Measurements from ENCODE around the gene CSNK1A1. TPM values are rescaled to one million over a fixed set of nuclear protein-coding genes. Genes with fewer than 3 reads are reported as not detected.

CSNK1A1 gene
- polyA plus RNA-seq, 1 of the 3 experiments (the other 2 are of a cell fraction): 70.7 TPM

DNA sequence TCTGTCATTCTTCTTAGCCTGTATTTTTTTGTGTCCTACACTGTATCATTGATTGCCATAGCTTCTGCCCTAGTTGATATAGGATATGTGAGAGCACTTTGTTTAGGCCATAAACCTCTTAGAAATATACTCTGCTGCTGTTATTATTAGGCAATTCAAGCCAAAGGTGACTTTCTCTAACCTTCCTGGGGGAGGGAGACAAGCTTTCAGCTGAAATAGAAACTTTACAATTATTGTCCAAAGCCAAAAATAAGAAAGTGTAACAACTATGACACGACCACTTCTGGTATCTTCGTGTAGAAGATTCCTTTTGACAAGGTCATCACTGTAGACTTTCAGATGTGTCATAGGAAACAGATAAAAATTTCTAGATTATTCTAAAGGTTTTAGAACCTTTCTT lies 12.2 kb upstream of the CSNK1A1 start (continued):
- TF ChIP-seq, protein P1, sequence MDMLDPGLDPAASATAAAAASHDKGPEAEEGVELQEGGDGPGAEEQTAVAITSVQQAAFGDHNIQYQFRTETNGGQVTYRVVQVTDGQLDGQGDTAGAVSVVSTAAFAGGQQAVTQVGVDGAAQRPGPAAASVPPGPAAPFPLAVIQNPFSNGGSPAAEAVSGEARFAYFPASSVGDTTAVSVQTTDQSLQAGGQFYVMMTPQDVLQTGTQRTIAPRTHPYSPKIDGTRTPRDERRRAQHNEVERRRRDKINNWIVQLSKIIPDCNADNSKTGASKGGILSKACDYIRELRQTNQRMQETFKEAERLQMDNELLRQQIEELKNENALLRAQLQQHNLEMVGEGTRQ (IDR thresholded peaks at IDR 0.05; ENCODE audit: borderline replicate concordance, low read depth, low read length): no peak
- TF ChIP-seq ELF1 (IDR thresholded peaks at IDR 0.05): no peak

DNA sequence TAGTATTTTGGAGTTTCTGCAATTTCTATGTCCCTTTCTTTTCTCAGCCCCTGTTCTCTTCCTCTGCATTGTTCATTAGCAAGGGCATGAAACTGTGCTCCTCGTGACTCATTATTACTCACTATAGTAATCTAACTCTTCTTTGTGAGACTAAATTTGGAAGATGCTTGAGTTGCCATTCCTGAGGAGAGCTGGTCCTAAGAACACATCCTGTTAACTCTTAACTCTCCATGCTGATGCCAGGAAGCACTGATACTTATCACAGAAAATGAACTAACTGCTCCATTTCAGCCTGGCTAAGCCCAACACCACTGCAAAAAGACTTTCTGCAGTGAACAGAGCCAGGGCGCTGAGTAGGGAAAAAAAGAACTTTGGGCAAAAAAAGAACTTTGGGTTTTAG lies 10.6 kb upstream of the CSNK1A1 start:
- peaks cover 47% of the 10 kb centered on the region for H3F3A ChIP-seq (replicated peaks; ENCODE audit: insufficient read depth)
- H3K27me3 ChIP-seq (ENCODE audit: insufficient read depth): no peaks in the 10 kb centered on the region
- H3K36me3 ChIP-seq (replicated peaks in 1 of 2; ENCODE audit: control insufficient read depth in 1 of 2, insufficient read depth in 2 of 2, low read length in 1 of 2): no peaks in the 10 kb centered on the region
- peak overlapping the region; percentile 73; the same call in 1 of the 2 replicates for H3K4me2 ChIP-seq
- peak overlapping the region; percentile 88 to 98 for H3K27ac ChIP-seq (ENCODE audit: low read depth in 2 of 2, low read length in 1 of 2)
- peak; percentile 50 for DNase-seq
- peaks cover 10 to 28% of the 10 kb centered on the region in 2 experiments for H3K4me1 ChIP-seq (ENCODE audit: control insufficient read depth in 1 of 2, insufficient read depth in 2 of 2, low read depth in 1 of 2, low read length in 1 of 2)
- CTCF ChIA-PET: interaction anchor here (0.7 to 7.1 kb wide), 14 partner anchors 10 to 821 kb away, joined by 3 to 111 read pairs (median 4); partner anchors contain the start of gene CSNK1A1
- 11% methylated on average over 2 of the region's 2 CpGs for WGBS (ENCODE audit: low lambda C conversion rate)
- H3K79me2 ChIP-seq (ENCODE audit: insufficient read depth): peaks cover 5% of the 10 kb centered on the region; the same call in 1 of the 2 replicates
- POLR2A ChIA-PET: interaction anchor here (1.7 kb wide), 1 partner anchor 10 kb away, joined by 5 read pairs; the partner anchor contains the start of gene CSNK1A1
- no peaks in the 10 kb centered on the region for H3K9me3 ChIP-seq
- TF ChIP-seq RXRA (IDR thresholded peaks at IDR 0.05; ENCODE audit: borderline replicate concordance, low read depth) (peak; percentile 65; the same call in 1 of the 2 replicates), JUND (IDR thresholded peaks at IDR 0.05) (peak; percentile 93), SIN3A (IDR thresholded peaks at IDR 0.05; ENCODE audit: borderline replicate concordance, low read depth, low read length) (peak; percentile 66; the same call in 1 of the 2 replicates), MXI1 (IDR thresholded peaks at IDR 0.05; ENCODE audit: low read depth, low read length) (peak; percentile 18; the same call in 1 of the 2 replicates), MEF2A (IDR thresholded peaks at IDR 0.05; ENCODE audit: borderline replicate concordance, low read depth) (peak; percentile 97), TEAD4 (IDR thresholded peaks at IDR 0.05; ENCODE audit: borderline replicate concordance, insufficient read depth) (no peak), FOXJ3 (CRISPR knock-in tag; IDR thresholded peaks at IDR 0.05) (no peak), GATA2 (CRISPR knock-in tag; IDR thresholded peaks at IDR 0.05) (peak; percentile 50; the same call in 1 of the 2 replicates), RCOR1 (IDR thresholded peaks at IDR 0.05; ENCODE audit: low read length) (0 out of 2 replicates have a peak, but pooled peaks have one; percentile 35), RFX5 (IDR thresholded peaks at IDR 0.05; ENCODE audit: low read length) (no peak), NFIC (IDR thresholded peaks at IDR 0.05; ENCODE audit: borderline replicate concordance) (peak; percentile 68; the same call in 1 of the 2 replicates), CHD2 (IDR thresholded peaks at IDR 0.05; ENCODE audit: low read length, partially characterized antibody) (no peak), EZH2phosphoT487 (IDR thresholded peaks at IDR 0.05; ENCODE audit: borderline replicate concordance, low read depth) (no peak), POLR2AphosphoS5 (IDR thresholded peaks at IDR 0.05; ENCODE audit: low read depth, low read length) (peak; percentile 83; the same call in 1 of the 2 replicates), GABPA (IDR thresholded peaks at IDR 0.05; ENCODE audit: low read depth) (peak; percentile 39; the same call in 1 of the 2 replicates), FOXM1 (IDR thresholded peaks at IDR 0.05; ENCODE audit: low read depth) (peak; percentile 69; the same call in 1 of the 2 replicates), TAF1 (IDR thresholded peaks at IDR 0.05; ENCODE audit: borderline replicate concordance, low read depth, low read length) (peak; percentile 74), RAD21 (IDR thresholded peaks at IDR 0.05; ENCODE audit: low read length) (no peak), ELF1 (IDR thresholded peaks at IDR 0.05) (peak; percentile 74), FOSL2 (IDR thresholded peaks at IDR 0.05; ENCODE audit: borderline replicate concordance, low read depth) (peak; percentile 99), YY1 (IDR thresholded peaks at IDR 0.05; ENCODE audit: low read depth) (peak; percentile 43; the same call in 1 of the 2 replicates), EP300 (IDR thresholded peaks at IDR 0.05; ENCODE audit: borderline replicate concordance in 1 of 2, low read depth in 1 of 2, low read length in 1 of 2) (peak; percentile 39 to 83; a peak in 3 of 4 replicates), TCF12 (IDR thresholded peaks at IDR 0.05) (peak; percentile 74; the same call in 1 of the 2 replicates)
- TF ChIP-seq, protein P2, sequence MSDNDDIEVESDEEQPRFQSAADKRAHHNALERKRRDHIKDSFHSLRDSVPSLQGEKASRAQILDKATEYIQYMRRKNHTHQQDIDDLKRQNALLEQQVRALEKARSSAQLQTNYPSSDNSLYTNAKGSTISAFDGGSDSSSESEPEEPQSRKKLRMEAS (IDR thresholded peaks at IDR 0.05; ENCODE audit: low read depth): peak; percentile 62
- TF ChIP-seq, protein P3, sequence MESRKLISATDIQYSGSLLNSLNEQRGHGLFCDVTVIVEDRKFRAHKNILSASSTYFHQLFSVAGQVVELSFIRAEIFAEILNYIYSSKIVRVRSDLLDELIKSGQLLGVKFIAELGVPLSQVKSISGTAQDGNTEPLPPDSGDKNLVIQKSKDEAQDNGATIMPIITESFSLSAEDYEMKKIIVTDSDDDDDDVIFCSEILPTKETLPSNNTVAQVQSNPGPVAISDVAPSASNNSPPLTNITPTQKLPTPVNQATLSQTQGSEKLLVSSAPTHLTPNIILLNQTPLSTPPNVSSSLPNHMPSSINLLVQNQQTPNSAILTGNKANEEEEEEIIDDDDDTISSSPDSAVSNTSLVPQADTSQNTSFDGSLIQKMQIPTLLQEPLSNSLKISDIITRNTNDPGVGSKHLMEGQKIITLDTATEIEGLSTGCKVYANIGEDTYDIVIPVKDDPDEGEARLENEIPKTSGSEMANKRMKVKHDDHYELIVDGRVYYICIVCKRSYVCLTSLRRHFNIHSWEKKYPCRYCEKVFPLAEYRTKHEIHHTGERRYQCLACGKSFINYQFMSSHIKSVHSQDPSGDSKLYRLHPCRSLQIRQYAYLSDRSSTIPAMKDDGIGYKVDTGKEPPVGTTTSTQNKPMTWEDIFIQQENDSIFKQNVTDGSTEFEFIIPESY (IDR thresholded peaks at IDR 0.05; ENCODE audit: borderline replicate concordance, low read depth): peak; percentile 63; the same call in 1 of the 2 replicates
- TF ChIP-seq, protein P4, sequence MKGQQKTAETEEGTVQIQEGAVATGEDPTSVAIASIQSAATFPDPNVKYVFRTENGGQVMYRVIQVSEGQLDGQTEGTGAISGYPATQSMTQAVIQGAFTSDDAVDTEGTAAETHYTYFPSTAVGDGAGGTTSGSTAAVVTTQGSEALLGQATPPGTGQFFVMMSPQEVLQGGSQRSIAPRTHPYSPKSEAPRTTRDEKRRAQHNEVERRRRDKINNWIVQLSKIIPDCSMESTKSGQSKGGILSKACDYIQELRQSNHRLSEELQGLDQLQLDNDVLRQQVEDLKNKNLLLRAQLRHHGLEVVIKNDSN (IDR thresholded peaks at IDR 0.05; ENCODE audit: borderline replicate concordance, low read depth): peak; percentile 44; the same call in 1 of the 2 replicates
- TF ChIP-seq, protein P5, sequence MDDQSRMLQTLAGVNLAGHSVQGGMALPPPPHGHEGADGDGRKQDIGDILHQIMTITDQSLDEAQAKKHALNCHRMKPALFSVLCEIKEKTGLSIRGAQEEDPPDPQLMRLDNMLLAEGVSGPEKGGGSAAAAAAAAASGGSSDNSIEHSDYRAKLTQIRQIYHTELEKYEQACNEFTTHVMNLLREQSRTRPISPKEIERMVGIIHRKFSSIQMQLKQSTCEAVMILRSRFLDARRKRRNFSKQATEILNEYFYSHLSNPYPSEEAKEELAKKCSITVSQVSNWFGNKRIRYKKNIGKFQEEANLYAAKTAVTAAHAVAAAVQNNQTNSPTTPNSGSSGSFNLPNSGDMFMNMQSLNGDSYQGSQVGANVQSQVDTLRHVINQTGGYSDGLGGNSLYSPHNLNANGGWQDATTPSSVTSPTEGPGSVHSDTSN (IDR thresholded peaks at IDR 0.05): peak; percentile 72
- H3K4me3 ChIP-seq (ENCODE audit: low read depth in 2 of 2, low read length in 1 of 2): peak overlapping the region; percentile 19 to 42; a peak in 3 of 4 replicates
- H3K9me2 ChIP-seq: no peaks in the 10 kb centered on the region
- no peaks in the 10 kb centered on the region for H4K20me1 ChIP-seq (ENCODE audit: insufficient read depth)
- H2AFZ ChIP-seq (ENCODE audit: low read depth): peak overlapping the region; percentile 38; the same call in 1 of the 2 replicates
- H3K9ac ChIP-seq: peak overlapping the region; percentile 77

Data from SK-N-SH (cell line).